ENCODE measurements around the gene KHDRBS2. TPM values are rescaled to one million over a fixed set of nuclear protein-coding genes. Genes with fewer than 3 reads are reported as not detected.

Gene KHDRBS2
- total RNA-seq, 4 donors from 2014 or later, result not detected

GRCh38 chr6:61977947-61978346 lies 308.1 kb downstream of the KHDRBS2 start:
- Histone ChIP-seq H3K36me3 (no peaks in the 10 kb centered on the region), H3K27me3 (no peaks in the 10 kb centered on the region), H3K27ac (no peak overlapping the region), H3K4me1 (no peaks in the 10 kb centered on the region), H3K9me3 (no peaks in the 10 kb centered on the region), H3K4me3 (no peak overlapping the region)
- intact Hi-C loops (cut with DNase I), result no loop called here
- no peak for DNase-seq
- TF ChIP-seq POLR2A (IDR thresholded peaks at IDR 0.05), result no peak
- WGBS, 2 donors, result 38 to 50% methylated on average over 1 of the region's 1 CpG

GRCh38 chr6:61977099-61977498 lies 308.9 kb downstream of the KHDRBS2 start:
- Histone ChIP-seq H3K27me3 (no peaks in the 10 kb centered on the region), H3K27ac (no peak overlapping the region), H3K4me1 (no peaks in the 10 kb centered on the region), H3K36me3 (no peaks in the 10 kb centered on the region), H3K4me3 (no peak overlapping the region), H3K9me3 (no peaks in the 10 kb centered on the region)
- intact Hi-C loops (cut with DNase I), result no loop called here
- WGBS, 2 donors, result 25 to 38% methylated on average over 1 of the region's 1 CpG
- no peak for DNase-seq
- no peak for TF ChIP-seq CTCF (IDR thresholded peaks at IDR 0.05)
- no peak for TF ChIP-seq POLR2A (IDR thresholded peaks at IDR 0.05)

DNA sequence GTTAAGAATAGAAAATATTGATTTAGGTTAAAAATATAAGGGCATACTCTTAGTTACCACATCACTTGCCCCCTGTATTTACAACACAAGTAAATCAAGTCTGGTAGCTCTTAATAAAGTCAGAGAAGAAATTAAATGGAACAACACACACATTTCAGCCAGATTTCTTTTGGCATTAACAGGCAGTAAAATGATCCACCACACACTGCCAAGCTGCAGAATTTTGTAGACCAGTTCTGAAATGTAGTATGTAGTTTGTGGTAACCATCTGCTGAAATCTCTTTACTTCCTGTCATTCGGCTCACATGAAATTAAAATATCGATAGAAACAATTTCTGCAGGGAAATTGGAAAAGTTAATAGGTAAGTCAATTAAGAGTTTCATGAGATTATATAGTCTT lies 326.8 kb downstream of the KHDRBS2 start:
- no peak for DNase-seq
- H3K9me3 ChIP-seq, result peaks cover 0 to 10% (median 0%) of the 10 kb centered on the region in 3 donors
- TF ChIP-seq POLR2A (IDR thresholded peaks at IDR 0.05), result no peak
- TF ChIP-seq CTCF (IDR thresholded peaks at IDR 0.05), result no peak
- H3K4me1 ChIP-seq, result no peaks in the 10 kb centered on the region
- no peaks in the 10 kb centered on the region for H3K27me3 ChIP-seq
- no peaks in the 10 kb centered on the region for H3K36me3 ChIP-seq
- intact Hi-C loops (cut with DNase I), result no loop called here
- H3K27ac ChIP-seq, result no peak overlapping the region
- H3K4me3 ChIP-seq, result no peak overlapping the region
- 88 to 90% methylated on average over 2 of the region's 2 CpGs for WGBS, 2 donors

DNA sequence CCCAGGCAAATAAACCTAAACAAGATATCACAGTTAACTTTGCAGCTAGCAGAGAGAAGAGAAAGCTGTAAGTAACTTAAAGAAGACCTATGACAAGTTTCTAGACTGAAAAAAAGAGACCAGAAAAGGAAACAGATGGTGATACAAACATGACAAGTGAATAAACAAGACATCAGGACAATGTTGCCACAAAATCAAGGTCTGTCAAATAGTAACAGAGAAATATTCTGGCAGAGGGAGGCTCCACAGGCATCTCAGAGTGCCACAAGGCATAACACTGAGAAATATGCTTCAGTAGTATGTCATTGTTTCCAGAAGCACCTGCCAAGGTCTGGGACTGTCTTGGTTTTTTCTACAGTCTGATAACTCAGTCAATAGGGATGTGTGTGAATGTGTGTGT lies 332.2 kb downstream of the KHDRBS2 start:
- no peak for DNase-seq
- Histone ChIP-seq H3K9me3 (peaks cover 0 to 10% (median 0%) of the 10 kb centered on the region in 3 donors), H3K36me3 (no peaks in the 10 kb centered on the region), H3K4me3 (no peak overlapping the region), H3K27me3 (no peaks in the 10 kb centered on the region), H3K27ac (no peak overlapping the region), H3K4me1 (no peaks in the 10 kb centered on the region)
- intact Hi-C loops (cut with DNase I), result no loop called here
- TF ChIP-seq CTCF (IDR thresholded peaks at IDR 0.05) (no peak), POLR2A (IDR thresholded peaks at IDR 0.05) (no peak)

- 23 to 35% methylated on average over 1 of the region's 1 CpG for WGBS, 2 donors
- Histone ChIP-seq H3K36me3 (no peaks in the 10 kb centered on the region), H3K4me1 (no peaks in the 10 kb centered on the region), H3K27ac (no peak overlapping the region), H3K9me3 (peaks cover 0 to 3% (median 0%) of the 10 kb centered on the region in 3 donors), H3K27me3 (no peaks in the 10 kb centered on the region), H3K4me3 (no peak overlapping the region)
- intact Hi-C loops (cut with DNase I), result no loop called here
- TF ChIP-seq POLR2A (IDR thresholded peaks at IDR 0.05) (no peak), CTCF (IDR thresholded peaks at IDR 0.05) (no peak)
- no peak for DNase-seq
Measured at GRCh38 chr6:61951586-61951985, 334.4 kb downstream of the KHDRBS2 start.

- Histone ChIP-seq H3K27ac (no peak overlapping the region), H3K4me1 (no peaks in the 10 kb centered on the region), H3K36me3 (no peaks in the 10 kb centered on the region), H3K27me3 (no peaks in the 10 kb centered on the region), H3K9me3 (peaks cover 0 to under 1% (median 0%) of the 10 kb centered on the region in 3 donors), H3K4me3 (no peak overlapping the region)
- no peak for TF ChIP-seq POLR2A (IDR thresholded peaks at IDR 0.05)
- TF ChIP-seq CTCF (IDR thresholded peaks at IDR 0.05), result no peak
- no peak for DNase-seq
- intact Hi-C loops (cut with DNase I), result no loop called here
- 78 to 81% methylated on average over 1 of the region's 1 CpG for WGBS, 2 donors
Measured at GRCh38 chr6:61950811-61951210, 335.2 kb downstream of the KHDRBS2 start.
